GM18861 (cell line): ENCODE measurements around the gene GSDME.
A peak's percentile ranks its signal among the peaks of the same experiment; 100 is the strongest.

Experiments used
- ATAC-seq: cut with Tn5 transposase; IDR thresholded peaks from one replicate; pipeline ENCODE4 v1.9.1; 2021; ENCODE audit not compliant: unreplicated experiment

The GSDME gene

GRCh38 chr7:24773646-24774045, 16.4 kb upstream of the GSDME start:
- no peak for ATAC-seq

DNA sequence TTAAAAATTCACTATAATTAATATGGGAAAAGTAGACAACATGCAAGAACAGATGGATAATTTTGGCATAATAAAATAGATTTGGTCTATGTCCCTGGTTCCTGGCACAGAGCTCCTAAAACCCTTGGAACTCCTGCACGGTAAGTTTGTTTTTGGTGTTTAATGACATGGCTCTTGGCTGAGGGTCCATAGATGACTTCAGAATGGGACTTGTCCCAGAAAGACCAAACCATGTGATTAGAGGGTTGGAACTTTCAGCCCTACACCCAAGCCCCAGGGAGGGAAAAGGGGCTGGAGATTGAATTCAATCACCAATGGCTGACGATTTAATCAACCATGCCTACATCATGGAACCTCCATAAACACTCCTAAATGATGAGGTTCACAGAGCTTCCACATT, 12.6 kb upstream of the GSDME start:
- ATAC-seq = no peak

GRCh38 chr7:24769014-24769830, 12.0 kb upstream of the GSDME start:
- ATAC-seq = no peak

DNA sequence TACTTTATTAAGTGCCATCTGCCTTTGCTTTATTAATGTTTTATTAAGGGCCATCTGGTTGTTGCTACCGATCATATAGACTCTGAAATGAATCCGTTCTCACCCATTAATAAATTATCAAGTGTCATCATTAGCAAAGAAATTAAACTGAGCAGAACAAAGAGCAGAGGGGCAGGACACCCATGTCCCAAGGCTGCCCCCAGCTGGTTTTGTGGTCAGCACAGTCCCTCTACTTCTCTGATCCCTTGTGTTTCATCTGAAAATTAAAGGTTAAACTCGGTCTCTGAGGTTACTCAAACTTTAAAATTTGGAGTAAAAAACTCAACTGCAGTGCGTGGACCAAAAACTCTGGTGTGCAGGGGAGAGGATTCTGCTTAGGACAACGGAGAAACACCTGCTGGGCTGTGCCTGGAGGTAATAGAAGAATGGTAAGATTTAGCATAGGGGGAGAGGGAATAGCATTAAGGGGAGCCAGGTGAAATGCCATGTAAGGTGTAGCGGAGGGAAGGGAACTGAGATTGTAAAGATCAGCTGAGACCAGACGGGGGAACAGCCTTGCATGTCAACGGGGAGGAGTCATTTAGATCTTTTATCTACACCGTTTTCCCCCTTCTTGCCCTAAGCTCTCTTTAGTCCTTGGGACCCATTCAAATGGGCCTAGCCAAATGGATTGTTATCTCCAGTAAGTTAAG, 10.8 kb upstream of the GSDME start:
- ATAC-seq = no peak

GRCh38 chr7:24764972-24765744, 7.9 kb upstream of the GSDME start:
- ATAC-seq = no peak

DNA sequence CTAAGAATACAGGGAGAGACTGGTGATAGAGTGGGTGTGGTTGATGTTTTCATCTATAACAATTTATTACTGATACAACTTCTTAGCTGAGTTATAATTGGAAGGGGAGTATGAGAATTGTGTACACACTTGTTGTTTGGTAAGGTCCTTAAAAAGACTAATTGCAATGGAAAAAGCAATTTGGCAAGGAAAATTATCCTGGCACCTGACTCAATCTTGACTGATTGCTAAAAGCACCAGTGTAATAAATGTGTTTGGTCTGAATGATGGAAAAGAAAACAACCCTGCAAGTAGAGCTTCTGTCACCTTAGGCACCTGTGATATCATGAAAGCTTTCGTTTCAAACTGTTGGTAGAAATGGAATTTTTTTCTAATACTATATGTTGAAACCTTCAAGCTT, 6.7 kb upstream of the GSDME start:
- ATAC-seq = no peak

GRCh38 chr7:24763303-24763901, 6.1 kb upstream of the GSDME start:
- ATAC-seq = no peak

DNA sequence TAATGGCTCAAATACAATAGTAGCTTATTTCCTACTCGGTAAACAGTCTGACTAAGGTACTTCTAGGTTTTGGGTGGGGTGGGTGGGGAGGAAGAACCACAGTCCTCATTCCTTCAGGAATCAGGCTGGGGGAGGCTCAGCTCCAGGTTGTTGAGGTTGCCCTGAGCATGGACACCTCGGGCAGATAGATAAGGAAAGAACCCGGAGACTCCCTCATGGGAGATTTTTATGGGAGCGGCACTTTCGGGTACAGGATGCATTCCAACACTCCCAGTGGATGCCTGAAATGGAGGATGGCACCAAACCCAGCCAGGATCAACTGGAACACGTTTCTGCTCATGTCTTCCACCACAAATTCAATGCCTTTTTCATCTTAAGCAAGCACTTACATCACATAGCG, 5.5 kb upstream of the GSDME start:
- ATAC-seq = no peak

DNA sequence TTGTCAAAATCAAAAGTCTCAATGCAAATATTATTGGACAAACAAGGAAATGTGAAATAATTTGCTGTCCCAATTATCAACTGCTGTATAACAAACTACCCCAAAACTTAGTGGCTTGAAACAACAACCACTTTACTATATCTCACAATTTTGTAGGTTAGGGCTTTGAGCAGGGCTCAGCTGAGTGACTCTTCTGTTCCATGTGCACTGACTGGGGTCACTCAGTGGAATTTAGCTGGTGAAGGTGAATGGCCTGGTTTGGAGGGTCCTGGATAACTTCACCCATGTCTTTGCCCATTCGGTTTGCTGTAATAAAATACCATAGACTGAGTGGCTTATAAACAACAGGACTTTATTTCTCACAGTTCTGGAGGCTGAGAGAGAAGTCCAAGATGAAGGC, 3.7 kb upstream of the GSDME start:
- ATAC-seq = no peak

- ATAC-seq = no peak
Measured at GRCh38 chr7:24756545-24757352, 515 bp downstream of the GSDME start.

- ATAC-seq = peak; percentile 81
Measured at GRCh38 chr7:24755541-24756407, 1.5 kb downstream of the GSDME start.

DNA sequence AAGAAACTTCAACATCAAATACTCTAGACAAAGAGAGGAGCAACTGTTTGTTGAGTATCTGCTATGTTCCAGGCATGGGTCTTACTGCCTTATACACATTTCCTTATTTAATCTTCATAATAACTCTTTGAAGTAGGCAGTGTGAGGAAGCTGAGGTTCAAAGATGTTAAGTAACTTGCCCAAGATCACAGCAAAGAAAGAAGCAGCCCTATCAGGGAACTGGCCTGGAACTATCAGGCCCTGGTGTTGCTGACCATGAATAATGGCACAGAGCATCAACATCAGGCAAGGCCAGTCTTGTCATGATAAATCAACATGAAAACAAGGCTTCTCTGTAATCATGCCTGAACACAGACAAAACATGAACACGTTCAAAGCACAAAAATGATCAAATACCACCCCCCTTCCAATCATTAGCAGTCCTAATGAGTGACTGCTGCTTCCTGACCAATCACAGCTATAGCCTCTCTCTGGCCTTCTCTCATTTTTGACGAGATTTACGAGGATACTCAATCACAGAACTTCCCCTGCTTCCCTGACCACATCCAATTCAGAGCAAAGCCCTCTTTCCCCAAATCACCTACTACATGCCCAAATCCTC, 2.3 kb downstream of the GSDME start:
- ATAC-seq = no peak

GRCh38 chr7:24752073-24752800, 5.0 kb downstream of the GSDME start:
- ATAC-seq = no peak

GRCh38 chr7:24751484-24751883, 5.8 kb downstream of the GSDME start:
- no peak for ATAC-seq

DNA sequence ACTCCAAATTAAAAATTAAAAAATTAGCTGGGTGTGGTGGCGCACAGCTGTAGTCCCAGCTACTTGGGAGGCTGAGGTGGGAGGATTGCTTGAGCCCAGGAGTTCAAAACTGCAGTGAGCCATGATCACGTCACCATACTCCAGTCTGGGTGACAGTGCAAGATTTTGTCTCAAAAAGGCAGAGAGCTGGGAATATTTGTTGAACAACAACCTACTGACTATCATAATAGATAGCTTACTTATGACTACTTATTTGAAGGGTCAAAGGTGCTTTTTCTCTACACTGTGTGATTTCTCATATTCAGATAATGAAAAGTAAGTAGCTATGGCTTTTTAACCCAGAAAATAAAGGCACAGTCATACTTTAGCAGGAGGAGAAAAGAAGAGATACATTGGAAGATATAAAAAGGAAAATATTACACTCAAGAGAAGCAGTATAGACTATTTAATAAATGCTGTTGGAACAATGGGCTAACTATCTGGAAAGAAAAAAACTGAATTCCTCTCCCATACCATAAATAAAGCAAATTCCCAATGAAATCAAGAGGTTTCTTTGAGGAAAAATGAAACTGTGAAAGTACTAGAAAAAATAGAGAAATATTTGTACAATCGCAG, 6.7 kb downstream of the GSDME start:
- ATAC-seq = no peak

GRCh38 chr7:24748521-24748920, 8.7 kb downstream of the GSDME start:
- ATAC-seq = no peak

DNA sequence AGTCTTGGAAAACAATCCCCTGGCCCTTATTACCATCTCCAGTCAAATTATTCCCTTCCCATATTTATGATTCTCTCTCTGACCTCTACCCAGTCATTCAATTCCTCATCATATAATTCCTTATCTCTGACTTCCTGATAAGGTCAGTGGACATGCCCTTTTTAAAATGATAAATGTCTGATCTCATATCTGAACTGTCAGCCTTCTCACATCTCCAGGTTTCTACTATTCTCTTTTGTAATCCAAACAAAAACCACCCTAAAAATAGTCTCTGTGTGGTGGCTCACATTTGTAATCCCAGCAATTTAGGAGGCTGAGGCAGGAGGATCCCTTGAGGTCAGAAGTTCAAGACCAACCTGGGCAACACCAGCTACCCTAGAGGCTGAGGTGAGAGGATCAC, 11.9 kb downstream of the GSDME start:
- ATAC-seq = no peak

- ATAC-seq = no peak
Measured at GRCh38 chr7:24743471-24743870, 13.8 kb downstream of the GSDME start.
